WI38 (cell line): ENCODE data around the gene FUBP3.

Source experiments
- H3K4me3 ChIP-seq: 2 replicates; pipeline ENCODE4 v1.5.1; 2011; ENCODE audit warnings: low read depth, mild to moderate bottlenecking, control low read depth, low read length
- CTCF ChIP-seq: IDR thresholded peaks from 2 replicates; pipeline ENCODE4 v1.5.1; 2012; ENCODE audit warnings: low read depth, mild to moderate bottlenecking, control low read depth, low read length

FUBP3 gene

GRCh38 chr9:130687615-130688014 is 108.2 kb downstream of the FUBP3 start:
- no peak for TF ChIP-seq CTCF
- no peak overlapping the region for H3K4me3 ChIP-seq
